ENCODE results near the gene GUF1. TPM values are rescaled to one million over a fixed set of nuclear protein-coding genes. Genes with fewer than 3 reads are reported as not detected.

The GUF1 gene
- polyA plus RNA-seq, 3 donors: 6.2 to 11.3 (median 8.4) TPM

DNA sequence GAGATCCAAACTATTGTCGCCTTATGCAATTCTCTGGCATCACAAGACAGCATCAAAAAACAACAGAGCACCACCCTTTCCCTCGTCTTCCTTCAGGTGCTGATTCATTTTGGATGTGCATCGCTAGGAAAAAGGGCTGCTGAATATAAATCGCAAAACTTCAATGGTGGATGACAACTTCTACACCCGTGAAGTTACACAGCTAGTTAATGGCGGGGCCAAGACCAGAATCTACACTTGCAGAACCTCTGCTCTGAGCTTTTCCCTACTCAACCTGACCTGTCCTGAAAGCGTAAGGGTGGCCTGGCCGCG, 47.5 kb downstream of the GUF1 start:
- H3K36me3 ChIP-seq (replicated peaks in 1 of 2; ENCODE audit: control insufficient read depth in 1 of 2, insufficient read depth in 2 of 2, low read length in 2 of 2): no peaks in the 10 kb centered on the region
- peaks cover 0 to 2% (median 0%) of the 10 kb centered on the region in 7 donors for H3K9me3 Mint-ChIP-seq
- no peaks in the 10 kb centered on the region for H4K20me1 ChIP-seq (ENCODE audit: insufficient read depth, low read length)
- H3K4me3 ChIP-seq (replicated peaks in 1 of 3; ENCODE audit: low read depth in 2 of 3, low read length in 3 of 3): peak overlapping the region; percentile 67 to 94 (median 83)
- peak overlapping the region; percentile 97 for H2AFZ ChIP-seq (ENCODE audit: insufficient read depth, low read depth, low read length, poor library complexity, severe bottlenecking)
- WGBS (ENCODE audit: insufficient coverage): 0% methylated on average over 4 of the region's 9 CpGs
- intact Hi-C loops (cut with micrococcal nuclease): no loop called here
- DNase-seq: no peak
- TF ChIP-seq CTCF (IDR thresholded peaks at IDR 0.05): no peak
- peak overlapping the region; percentile 81 for H3K4me2 ChIP-seq (replicated peaks; ENCODE audit: extremely low read depth, low read length, poor library complexity, severe bottlenecking)
- peaks cover 2 to 4% of the 10 kb centered on the region in 2 donors for H3K36me3 Mint-ChIP-seq
- peak overlapping the region in 1 of 2 donors; percentile 60 for H3K27ac ChIP-seq (ENCODE audit: low read depth in 1 of 2, low read length in 2 of 2)
- peak overlapping the region; percentile 98 to 99 for H3K4me3 Mint-ChIP-seq
- H3K4me1 ChIP-seq (ENCODE audit: control insufficient read depth in 1 of 2, insufficient read depth in 2 of 2, low read length in 2 of 2): peaks cover 16 to 20% of the 10 kb centered on the region in 2 donors
- peak overlapping the region in 4 of 7 donors; percentile 66 to 91 (median 79) for H3K27ac Mint-ChIP-seq
- H3K27me3 Mint-ChIP-seq (ENCODE audit: low read depth in 3 of 3): peaks cover 3 to 15% (median 7%) of the 10 kb centered on the region in 3 donors
- peaks cover 0 to 11% of the 10 kb centered on the region in 2 donors for H3K27me3 ChIP-seq (ENCODE audit: control insufficient read depth in 2 of 2, insufficient read depth in 2 of 2, low read length in 2 of 2)
- H3K79me2 ChIP-seq (ENCODE audit: insufficient read depth, low read length): no peaks in the 10 kb centered on the region
- H3K4me1 Mint-ChIP-seq: peaks cover 22% of the 10 kb centered on the region
- H3K9ac ChIP-seq (ENCODE audit: insufficient read depth, low read length, poor library complexity, severe bottlenecking): peak overlapping the region; percentile 75
- H3K9me3 ChIP-seq (replicated peaks in 1 of 2; ENCODE audit: control insufficient read depth in 1 of 2, insufficient read depth in 1 of 2, low read length in 2 of 2): no peaks in the 10 kb centered on the region

GRCh38 chr4:44726038-44726871, 48.0 kb downstream of the GUF1 start, which contains the start of gene GNPDA2:
GNPDA2 (minus strand) TSS chr4:44726556; CDS start chr4:44722207, 4,349 bp downstream.
- H3K27ac Mint-ChIP-seq: peak within 1 kb of the TSS; percentile 3 to 91 (median 78)
- H3K79me2 ChIP-seq (ENCODE audit: insufficient read depth, low read length): no peaks in the 10 kb centered on the region
- no peaks in the 10 kb centered on the region for H3K36me3 Mint-ChIP-seq
- H3K27me3 ChIP-seq (ENCODE audit: control insufficient read depth in 2 of 2, insufficient read depth in 2 of 2, low read length in 2 of 2): peaks cover 0 to 11% of the 10 kb centered on the region in 2 donors
- H3K27me3 Mint-ChIP-seq (ENCODE audit: low read depth in 3 of 3): peaks cover 3 to 15% (median 7%) of the 10 kb centered on the region in 3 donors
- peak within 1 kb of the TSS; percentile 97 for H2AFZ ChIP-seq (ENCODE audit: insufficient read depth, low read depth, low read length, poor library complexity, severe bottlenecking)
- H3K4me2 ChIP-seq (replicated peaks; ENCODE audit: extremely low read depth, low read length, poor library complexity, severe bottlenecking): peak within 1 kb of the TSS; percentile 81
- intact Hi-C loops (cut with micrococcal nuclease): no loop called here
- peak within 1 kb of the TSS in 1 of 2 donors; percentile 60 for H3K27ac ChIP-seq (ENCODE audit: low read depth in 1 of 2, low read length in 2 of 2)
- H3K4me1 Mint-ChIP-seq: peaks cover 22% of the 10 kb centered on the region
- H3K9me3 Mint-ChIP-seq: peaks cover 0 to 2% (median 0%) of the 10 kb centered on the region in 7 donors
- H3K9me3 ChIP-seq (replicated peaks in 1 of 2; ENCODE audit: control insufficient read depth in 1 of 2, insufficient read depth in 1 of 2, low read length in 2 of 2): no peaks in the 10 kb centered on the region
- under 1% methylated on average over 57 of the region's 65 CpGs for WGBS (ENCODE audit: insufficient coverage)
- no peak for TF ChIP-seq CTCF (IDR thresholded peaks at IDR 0.05)
- peak within 1 kb of the TSS; percentile 67 to 94 (median 83) for H3K4me3 ChIP-seq (replicated peaks in 1 of 3; ENCODE audit: low read depth in 2 of 3, low read length in 3 of 3)
- DNase-seq: peak; percentile 74 to 80 (median 75)
- no peaks in the 10 kb centered on the region for H3K36me3 ChIP-seq (replicated peaks in 1 of 2; ENCODE audit: control insufficient read depth in 1 of 2, insufficient read depth in 2 of 2, low read length in 2 of 2)
- H3K9ac ChIP-seq (ENCODE audit: insufficient read depth, low read length, poor library complexity, severe bottlenecking): peak within 1 kb of the TSS; percentile 75
- H4K20me1 ChIP-seq (ENCODE audit: insufficient read depth, low read length): no peaks in the 10 kb centered on the region
- H3K4me3 Mint-ChIP-seq: peak within 1 kb of the TSS; percentile 98 to 99
- peaks cover 16 to 20% of the 10 kb centered on the region in 2 donors for H3K4me1 ChIP-seq (ENCODE audit: control insufficient read depth in 1 of 2, insufficient read depth in 2 of 2, low read length in 2 of 2)
